ACC112 (cell line): ENCODE data around the gene DHX16.

Experiments
- H2AFZ ChIP-seq: fragments of 200-600 bp; sonication (generic); one replicate; pipeline ENCODE4 v1.6.0; 2017; ENCODE audit warnings: antibody characterized with exemption, low read length; ENCODE audit not compliant: unreplicated experiment
- H3K27ac ChIP-seq: fragments of 200-600 bp; sonication (generic); 2 replicates; pipeline ENCODE4 v1.5.1; 2014; ENCODE audit warnings: low read depth, mild to moderate bottlenecking, antibody characterized with exemption, low read length, moderate library complexity
- H3K27me3 ChIP-seq: fragments of 200-600 bp; sonication (generic); 2 replicates; pipeline ENCODE4 v1.6.1; 2014; ENCODE audit warnings: mild to moderate bottlenecking, antibody characterized with exemption, low read length, moderate library complexity, mixed read lengths; ENCODE audit not compliant: insufficient read depth
- H3K36me3 ChIP-seq: fragments of 200-600 bp; sonication (generic); 2 replicates; pipeline ENCODE4 v1.6.1; 2016; ENCODE audit warnings: mild to moderate bottlenecking, antibody characterized with exemption, low read length, moderate library complexity, mixed read lengths; ENCODE audit not compliant: insufficient read depth
- H3K4me1 ChIP-seq: fragments of 200-600 bp; sonication (generic); one replicate; pipeline ENCODE4 v1.6.1; 2016; ENCODE audit warnings: low read length, mixed read lengths; ENCODE audit not compliant: insufficient read depth, unreplicated experiment, control insufficient read depth
- H3K4me3 ChIP-seq: fragments of 200-600 bp; sonication (generic); 2 replicates; pipeline ENCODE4 v1.5.1; 2014; ENCODE audit warnings: mild to moderate bottlenecking, low read depth, low read length
- H3K79me2 ChIP-seq: fragments of 200-600 bp; sonication (generic); one replicate; pipeline ENCODE4 v1.6.0; 2016; ENCODE audit warnings: low read length; ENCODE audit not compliant: control insufficient read depth, unreplicated experiment, insufficient read depth

Gene DHX16

DNA sequence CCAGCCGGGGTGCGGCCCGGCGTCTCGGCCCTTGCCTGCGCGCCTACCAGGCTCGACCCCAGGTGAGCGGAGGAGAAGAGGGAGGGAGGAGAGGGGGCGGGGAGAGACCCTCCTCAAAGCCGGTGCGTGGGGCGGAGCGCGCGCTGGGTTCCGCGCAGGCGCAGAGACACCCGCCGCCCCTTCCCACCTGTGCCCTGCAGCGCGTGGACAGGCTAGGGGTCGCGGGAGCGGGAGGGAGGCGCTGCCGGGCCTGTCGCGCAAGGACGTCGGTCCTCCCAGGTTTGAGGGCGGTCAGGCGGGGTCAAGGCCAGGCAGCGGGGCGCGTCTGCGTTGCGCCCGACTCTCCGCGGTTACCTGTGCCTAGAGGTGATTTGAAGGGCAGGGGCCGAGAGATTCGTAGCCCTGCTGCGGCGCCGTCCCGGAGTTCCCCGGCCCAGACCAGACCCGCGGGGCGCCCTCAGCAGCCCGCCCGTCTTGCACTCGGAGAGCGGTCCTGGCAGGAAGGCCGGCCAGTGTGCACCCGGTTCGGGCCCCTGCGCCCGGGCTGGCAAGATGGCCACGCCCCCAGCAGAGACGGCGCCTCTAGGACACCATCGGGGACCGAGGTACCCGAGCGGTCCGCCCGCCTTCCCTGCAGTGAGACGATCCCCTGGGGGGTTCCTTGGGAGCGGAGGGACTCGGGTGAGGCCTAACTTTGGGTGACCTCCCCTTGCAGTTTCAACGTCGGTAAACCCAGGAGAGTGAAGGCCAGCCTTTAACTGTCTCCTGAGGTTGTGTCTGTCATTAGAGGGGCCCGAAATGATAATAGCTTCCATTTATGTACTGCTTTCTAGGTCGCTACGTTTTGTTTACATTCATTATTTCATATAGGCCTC lies 25.3 kb downstream of the DHX16 start:
- Histone ChIP-seq H3K36me3 (peaks cover 7% of the 10 kb centered on the region; the same call in 1 of the 2 replicates), H3K79me2 (peaks cover 8% of the 10 kb centered on the region), H3K4me1 (peaks cover 8% of the 10 kb centered on the region), H2AFZ (peak overlapping the region; percentile 76), H3K27me3 (no peaks in the 10 kb centered on the region), H3K4me3 (peak overlapping the region; percentile 86), H3K27ac (peak overlapping the region; percentile 49; the same call in 1 of the 2 replicates)

DNA sequence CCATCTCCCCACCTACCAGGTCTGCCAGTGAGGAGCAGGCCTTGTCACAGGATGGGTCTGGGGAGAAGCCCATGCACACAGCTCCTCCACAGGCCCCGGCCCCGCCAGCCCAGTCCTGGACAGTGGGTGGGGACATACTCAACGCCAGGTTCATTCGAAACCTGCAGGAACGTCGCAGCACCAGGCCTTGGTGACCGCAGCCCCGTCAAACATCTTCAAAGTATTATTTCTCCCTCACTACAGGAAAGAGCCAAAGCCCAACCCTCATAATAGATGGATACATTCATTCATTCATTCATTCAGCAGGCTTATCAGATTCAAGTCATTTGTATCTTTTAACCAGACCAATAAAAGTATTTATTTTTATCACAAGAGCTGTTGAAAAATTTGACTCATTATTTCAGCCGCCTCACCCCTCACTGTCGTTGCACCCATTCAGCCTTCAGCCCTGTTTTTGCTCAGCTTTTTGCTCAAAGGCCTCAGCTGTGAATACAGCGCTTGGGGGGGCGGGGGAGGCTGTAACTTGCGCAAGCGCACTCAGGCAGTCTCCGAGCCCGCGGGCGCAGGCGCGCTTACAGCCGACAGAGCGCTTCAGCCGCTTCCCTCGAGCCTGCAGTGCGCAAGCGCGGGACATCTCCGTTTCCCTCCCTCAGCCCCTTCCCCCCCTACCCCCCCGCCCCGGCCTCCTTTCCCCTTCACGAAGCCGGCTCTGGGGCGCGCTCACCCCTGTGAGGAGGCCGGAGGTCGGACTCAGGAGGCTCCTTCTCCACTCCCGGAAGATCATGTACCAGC lies 26.2 kb downstream of the DHX16 start, which contains the start of gene C6orf136:
Gene C6orf136 (plus strand): TSS at position 684 of the 792 bp plus-strand sequence. CDS start 99 bp downstream, at position 783.
- no peaks in the 10 kb centered on the region for H3K27me3 ChIP-seq
- peak within 1 kb of the TSS; percentile 49; the same call in 1 of the 2 replicates for H3K27ac ChIP-seq
- peaks cover 8% of the 10 kb centered on the region for H3K4me1 ChIP-seq
- H3K36me3 ChIP-seq: 0 out of 2 replicates have a peak, but pooled peaks cover 4% of the 10 kb centered on the region
- peak within 1 kb of the TSS; percentile 86 for H3K4me3 ChIP-seq
- H3K79me2 ChIP-seq: peaks cover 8% of the 10 kb centered on the region
- H2AFZ ChIP-seq: peak within 1 kb of the TSS; percentile 76

DNA sequence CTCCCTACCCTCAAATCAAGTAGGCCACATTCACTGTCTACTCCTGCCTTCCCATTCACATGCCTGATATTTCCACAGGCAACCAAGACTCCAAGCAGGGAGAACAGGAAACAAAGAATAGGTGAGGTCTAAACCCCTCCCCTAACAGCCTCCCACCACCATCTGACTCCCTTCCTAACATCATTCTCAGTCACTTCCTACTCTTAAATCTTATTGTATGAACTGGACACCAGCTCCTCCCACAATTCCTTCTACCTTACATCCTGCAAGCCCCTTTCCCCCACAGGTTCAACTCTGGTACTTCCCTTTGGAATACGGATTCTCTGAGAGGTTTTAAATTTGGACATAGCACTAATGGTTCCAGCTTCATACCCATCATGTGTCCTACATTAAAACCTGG lies 26.8 kb downstream of the DHX16 start:
- Histone ChIP-seq H3K27ac (no peak overlapping the region), H3K4me1 (peaks cover 8% of the 10 kb centered on the region), H3K4me3 (no peak overlapping the region), H3K79me2 (peaks cover 8% of the 10 kb centered on the region), H2AFZ (no peak overlapping the region), H3K36me3 (0 out of 2 replicates have a peak, but pooled peaks cover 1% of the 10 kb centered on the region), H3K27me3 (no peaks in the 10 kb centered on the region)

DNA sequence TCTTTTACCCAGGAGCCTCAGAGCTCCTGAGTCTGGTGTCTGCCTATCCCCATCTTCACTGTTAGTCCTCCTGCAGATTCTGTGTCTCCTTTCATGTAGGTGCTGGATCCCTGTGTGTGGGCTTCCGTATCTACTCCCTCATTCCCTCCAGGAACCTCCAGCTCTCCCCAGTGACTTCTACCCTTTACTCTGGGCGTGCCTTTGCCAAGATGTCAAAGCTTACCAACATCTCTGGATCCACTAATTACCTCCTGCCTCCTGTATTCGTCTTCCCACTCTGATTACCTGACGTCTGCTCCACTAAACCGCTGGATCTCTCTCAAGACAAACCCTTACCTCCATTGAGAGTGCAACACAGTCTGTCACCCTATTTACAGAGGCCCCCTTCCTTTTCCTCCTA lies 28.0 kb downstream of the DHX16 start:
- no peak overlapping the region for H3K27ac ChIP-seq
- H2AFZ ChIP-seq: no peak overlapping the region
- H3K4me3 ChIP-seq: no peak overlapping the region
- H3K4me1 ChIP-seq: peaks cover 8% of the 10 kb centered on the region
- no peaks in the 10 kb centered on the region for H3K36me3 ChIP-seq
- H3K79me2 ChIP-seq: peaks cover 8% of the 10 kb centered on the region
- no peaks in the 10 kb centered on the region for H3K27me3 ChIP-seq

DNA sequence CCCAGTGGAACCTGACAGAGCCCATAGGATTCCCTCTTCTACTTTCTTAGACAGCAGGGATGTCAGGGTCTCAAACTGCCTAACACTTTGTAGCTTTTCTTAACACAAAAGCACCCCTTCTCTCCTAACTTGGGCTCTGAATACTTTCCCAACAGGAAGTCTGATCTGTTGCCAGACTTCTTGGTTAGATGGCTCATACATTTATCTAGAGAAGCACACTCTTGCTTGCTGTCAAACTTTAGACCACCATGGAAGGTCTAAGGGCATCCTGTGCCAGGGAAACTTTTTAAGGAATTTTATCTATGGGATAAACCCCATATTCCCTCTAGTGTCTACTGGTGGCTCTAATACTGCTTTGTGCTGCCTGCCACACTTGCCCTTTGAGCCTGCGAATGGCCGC lies 29.1 kb downstream of the DHX16 start:
- Histone ChIP-seq H3K4me3 (no peak overlapping the region), H3K79me2 (peaks cover 8% of the 10 kb centered on the region), H3K27ac (no peak overlapping the region), H3K27me3 (no peaks in the 10 kb centered on the region), H3K4me1 (peaks cover 8% of the 10 kb centered on the region), H3K36me3 (no peaks in the 10 kb centered on the region), H2AFZ (no peak overlapping the region)

DNA sequence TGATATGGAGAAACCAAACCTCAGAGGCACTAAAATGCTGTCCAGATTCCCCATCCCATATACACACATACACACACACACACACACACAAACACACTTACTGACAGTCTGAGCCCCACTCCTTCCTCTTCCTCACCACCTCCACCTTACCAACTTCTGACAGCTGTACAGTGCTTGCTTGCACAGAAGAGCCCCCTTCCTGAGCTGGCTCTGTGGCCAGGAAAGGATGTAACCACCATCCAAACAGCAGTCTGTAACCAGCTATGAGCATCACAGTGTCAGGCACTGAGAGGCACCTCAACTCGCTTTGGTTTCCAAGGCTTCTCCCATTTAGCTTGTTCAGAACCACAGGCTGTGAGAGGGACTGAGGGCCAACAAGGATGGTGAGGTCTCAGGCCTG lies 31.8 kb downstream of the DHX16 start:
- Histone ChIP-seq H3K27ac (no peak overlapping the region), H3K36me3 (no peaks in the 10 kb centered on the region)

DNA sequence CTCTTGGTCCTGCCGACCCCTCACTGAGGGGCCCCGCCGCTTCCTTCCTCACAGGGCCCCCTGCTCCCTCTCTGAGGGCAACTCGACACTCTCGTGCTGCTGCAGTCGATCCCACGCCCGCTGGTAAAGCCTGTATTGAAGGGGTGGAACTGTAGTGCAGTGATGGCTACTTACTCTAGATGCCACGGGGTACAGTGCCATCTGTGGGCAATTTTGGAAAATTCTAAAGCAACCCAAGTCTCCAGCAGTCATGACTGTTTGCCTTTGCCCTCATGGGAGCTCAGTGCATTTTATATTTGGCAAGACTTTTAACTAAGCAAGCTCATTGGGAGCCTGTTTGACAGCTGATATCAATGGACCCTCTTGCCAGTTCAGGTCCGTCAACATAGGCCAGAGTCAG lies 32.3 kb downstream of the DHX16 start:
- H3K4me1 ChIP-seq: no peaks in the 10 kb centered on the region
- no peaks in the 10 kb centered on the region for H3K27me3 ChIP-seq
- H3K79me2 ChIP-seq: no peaks in the 10 kb centered on the region
- no peak overlapping the region for H3K4me3 ChIP-seq
- H3K36me3 ChIP-seq: no peaks in the 10 kb centered on the region
- no peak overlapping the region for H3K27ac ChIP-seq
- H2AFZ ChIP-seq: no peak overlapping the region

More for the DNA sequence above, 31.8 kb downstream of the DHX16 start:
- Histone ChIP-seq H3K27me3 (no peaks in the 10 kb centered on the region), H3K79me2 (no peaks in the 10 kb centered on the region), H2AFZ (no peak overlapping the region), H3K4me3 (no peak overlapping the region), H3K4me1 (peaks cover 1% of the 10 kb centered on the region)

DNA sequence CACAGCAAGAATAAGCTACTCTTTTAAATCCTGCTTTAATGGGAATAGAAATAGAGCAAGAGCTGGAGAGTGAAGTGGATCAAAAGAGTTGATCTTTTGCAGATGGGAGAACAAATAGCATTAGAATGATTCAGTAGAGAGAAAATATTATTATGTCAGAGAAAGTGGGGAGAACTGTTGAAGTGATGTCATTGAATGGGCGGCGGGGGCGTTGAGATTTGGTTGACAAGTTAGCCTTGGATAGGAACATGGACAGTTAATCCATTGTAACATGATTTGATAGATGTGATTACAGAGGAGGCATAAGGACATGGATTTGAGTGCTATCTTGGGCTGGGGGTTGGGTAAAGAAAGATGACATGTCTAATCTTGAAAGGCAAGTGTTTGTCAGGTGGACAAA lies 37.0 kb downstream of the DHX16 start:
- Histone ChIP-seq H3K79me2 (no peaks in the 10 kb centered on the region), H3K27me3 (no peaks in the 10 kb centered on the region), H3K27ac (no peak overlapping the region), H3K36me3 (no peaks in the 10 kb centered on the region), H2AFZ (no peak overlapping the region), H3K4me1 (no peaks in the 10 kb centered on the region), H3K4me3 (no peak overlapping the region)

DNA sequence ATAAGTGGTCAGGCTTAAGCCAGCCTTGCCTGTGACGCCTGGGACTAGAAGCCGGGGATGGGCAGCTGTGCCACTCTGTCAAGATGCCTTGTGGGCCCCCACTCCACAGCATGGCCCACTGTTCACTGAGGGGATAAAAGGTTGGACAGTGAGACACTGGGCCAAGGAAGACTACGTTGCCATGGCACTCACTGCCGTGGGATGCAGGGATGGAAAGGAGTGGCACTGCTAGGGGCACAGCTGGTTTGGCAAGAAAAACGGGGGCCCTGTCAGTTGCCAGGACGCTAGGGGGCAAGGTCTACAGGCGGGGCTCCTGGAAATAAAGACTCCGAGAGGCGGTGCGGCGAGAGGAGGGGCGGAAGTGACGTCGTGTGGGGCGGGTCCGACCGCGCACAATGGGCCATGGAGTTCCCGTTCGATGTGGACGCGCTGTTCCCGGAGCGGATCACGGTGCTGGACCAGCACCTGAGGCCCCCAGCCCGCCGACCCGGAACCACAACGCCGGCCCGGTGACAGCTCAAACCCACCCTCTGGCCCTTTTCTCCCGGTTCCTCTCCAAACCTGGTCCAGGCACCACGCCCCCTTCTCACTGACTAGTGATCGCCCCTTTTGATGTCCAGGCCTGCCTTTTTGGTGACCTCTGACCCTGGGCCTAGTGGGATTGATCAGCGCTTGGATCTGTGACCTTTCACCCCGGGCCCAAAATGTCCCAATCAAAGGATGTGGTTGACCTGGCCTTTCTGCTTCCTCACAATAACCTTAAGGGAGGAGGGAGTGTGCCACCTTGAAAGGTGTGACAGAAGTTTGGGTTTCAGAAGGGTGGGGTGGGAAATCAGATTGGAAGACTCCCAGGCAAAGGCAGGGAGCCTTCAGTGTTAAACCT lies 46.1 kb downstream of the DHX16 start, which contains the start of gene ATAT1:
Gene ATAT1 (plus strand): TSS at position 391 of the 883 bp plus-strand sequence.
- peaks cover 12% of the 10 kb centered on the region for H3K4me1 ChIP-seq
- no peaks in the 10 kb centered on the region for H3K79me2 ChIP-seq
- H3K4me3 ChIP-seq: peak within 1 kb of the TSS; percentile 80
- peaks cover 13% of the 10 kb centered on the region; the same call in 1 of the 2 replicates for H3K36me3 ChIP-seq
- peak within 1 kb of the TSS; percentile 50 for H3K27ac ChIP-seq
- no peaks in the 10 kb centered on the region for H3K27me3 ChIP-seq
- H2AFZ ChIP-seq: peak within 1 kb of the TSS; percentile 57

DNA sequence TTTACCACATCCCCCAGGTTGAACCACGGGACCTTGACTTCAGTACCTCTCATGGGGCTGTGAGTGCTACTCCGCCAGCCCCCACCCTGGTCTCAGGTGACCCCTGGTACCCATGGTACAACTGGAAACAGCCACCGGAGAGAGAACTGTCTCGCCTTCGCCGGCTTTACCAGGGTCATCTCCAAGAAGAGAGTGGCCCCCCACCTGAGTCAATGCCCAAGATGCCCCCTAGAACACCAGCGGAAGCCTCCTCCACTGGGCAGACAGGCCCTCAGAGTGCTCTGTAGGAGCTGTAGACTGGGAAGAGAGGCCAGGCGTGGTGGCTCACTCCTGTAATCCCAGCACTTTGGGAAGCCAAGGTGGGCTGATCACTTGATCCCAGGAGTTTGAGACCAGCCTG lies 47.3 kb downstream of the DHX16 start:
- H3K4me1 ChIP-seq: peaks cover 12% of the 10 kb centered on the region
- H3K36me3 ChIP-seq: peaks cover 17% of the 10 kb centered on the region; the same call in 1 of the 2 replicates
- H3K27me3 ChIP-seq: no peaks in the 10 kb centered on the region
- H3K4me3 ChIP-seq: no peak overlapping the region
- H3K79me2 ChIP-seq: no peaks in the 10 kb centered on the region
- H2AFZ ChIP-seq: no peak overlapping the region
- H3K27ac ChIP-seq: no peak overlapping the region
